Upper lobe of left lung (tissue), 6 donors: Measurements from ENCODE around the gene ZNF638. TPM values are rescaled to one million over a fixed set of nuclear protein-coding genes. Genes with fewer than 3 reads are reported as not detected.

Experiments
- ATAC-seq, 2 donors: fragments of 200-7000 bp; cut with Tn5 transposase; one replicate each; pipeline ENCODE4 v1.9.1; 2022; ENCODE audit warnings: mild to moderate bottlenecking in 2 of 2, moderate library complexity in 2 of 2; ENCODE audit not compliant: low FRiP score in 2 of 2
- DNase-seq, 2 donors: peaks; one replicate each; pipeline ENCODE4 v3.0.0-alpha.2; 2019 to 2020
- H3K27ac ChIP-seq, 4 donors: fragments of 200-600 bp; sonication (generic); one replicate each; pipeline ENCODE4 v1.5.1; 2016 to 2019
- H3K27me3 ChIP-seq, 4 donors: fragments of 200-600 bp; sonication (generic); one replicate each; pipeline ENCODE4 v1.5.1; 2017 to 2019
- H3K36me3 ChIP-seq, 4 donors: fragments of 200-600 bp; sonication (generic); one replicate each; pipeline ENCODE4 v1.5.1; 2016 to 2019
- H3K4me1 ChIP-seq, 4 donors: fragments of 200-600 bp; sonication (generic); one replicate each; pipeline ENCODE4 v1.5.1; 2018 to 2019
- H3K4me3 ChIP-seq, 4 donors: fragments of 200-600 bp; sonication (generic); one replicate each; pipeline ENCODE4 v1.5.1; 2017 to 2019; ENCODE audit warnings: mild to moderate bottlenecking in 2 of 4, moderate library complexity in 1 of 4
- H3K9me3 ChIP-seq, 4 donors: fragments of 200-600 bp; sonication (generic); one replicate each; pipeline ENCODE4 v1.5.1; 2018 to 2019
- EP300 ChIP-seq, 4 donors: sonication (generic); formaldehyde crosslinking; IDR thresholded peaks; one replicate each; pipeline ENCODE4 v1.5.1; 2017; ENCODE audit warnings: antibody characterized with exemption in 4 of 4, control low read depth in 2 of 4
- POLR2A ChIP-seq, 4 donors: fragments of 450-650 bp; IDR thresholded peaks; one replicate each; pipeline ENCODE4 v1.5.1; 2016 to 2017; ENCODE audit warnings: antibody characterized with exemption in 4 of 4, mild to moderate bottlenecking in 2 of 4
- POLR2AphosphoS5 ChIP-seq, 2 donors: sonication (generic); formaldehyde crosslinking; IDR thresholded peaks; one replicate each; pipeline ENCODE4 v1.5.1; 2017; ENCODE audit warnings: antibody characterized with exemption in 2 of 2
- WGBS, 2 donors: methylation state at CpG; one replicate each; pipeline ENCODE4 v1.1.5; 2017 to 2018; 5-methylcytosine and 5-hydroxymethylcytosine counted together
- total RNA-seq, 6 donors: library from RNA; depleted of rRNA in 4 of 6; stranded (reverse); fragments of >200 nt in 4 of 6; gene quantifications; one replicate each; pipeline versions ENCODE4 v1.1.0 to v1.2.1, GENCODE V29; 2016 to 2021
- TF ChIP-seq, protein P1 (sequence below), 6 experiments: fragments of 450-650 bp in 4 of 6; fragments of 200-600 bp in 2 of 6; sonication (generic) in 2 of 6; IDR thresholded peaks; one replicate each; pipeline ENCODE4 v1.5.1; 2016 to 2019; ENCODE audit warnings: antibody characterized with exemption in 6 of 6
- donor health status: DM: no; HTN: no; CAD: no; lungs with moderate emphysema.
- donor health status: DM: no; HTN: yes; CAD: no; lungs with severe emphysema.

Gene ZNF638
- total RNA-seq, 6 donors from 2014 or later = 87.5 to 405 (median 115) TPM

DNA sequence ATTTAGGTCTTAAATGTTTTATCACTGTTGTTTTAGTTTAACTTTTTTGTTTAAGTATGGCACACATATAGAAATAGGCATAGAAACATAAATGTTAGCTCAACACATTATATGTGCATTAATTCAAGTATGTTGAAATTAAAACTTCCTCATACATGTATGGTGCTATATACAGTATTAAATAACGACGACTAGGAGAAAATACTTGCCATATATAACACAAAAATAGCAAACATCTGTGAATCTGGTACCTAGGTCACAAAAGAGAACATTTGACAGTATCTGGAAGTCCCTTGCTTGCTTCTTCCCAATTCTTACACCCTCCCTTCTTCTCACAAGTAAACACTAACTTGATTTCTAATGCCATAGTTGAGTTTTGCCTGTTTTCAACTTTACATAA, 38.4 kb downstream of the ZNF638 start:
- no peak for ATAC-seq
- Histone ChIP-seq H3K27me3 (no peaks in the 10 kb centered on the region), H3K9me3 (no peaks in the 10 kb centered on the region), H3K4me3 (no peak overlapping the region), H3K4me1 (no peaks in the 10 kb centered on the region), H3K36me3 (peaks cover 24 to 85% (median 34%) of the 10 kb centered on the region in 4 donors), H3K27ac (no peak overlapping the region)
- no peak for DNase-seq
- TF ChIP-seq, protein P1, sequence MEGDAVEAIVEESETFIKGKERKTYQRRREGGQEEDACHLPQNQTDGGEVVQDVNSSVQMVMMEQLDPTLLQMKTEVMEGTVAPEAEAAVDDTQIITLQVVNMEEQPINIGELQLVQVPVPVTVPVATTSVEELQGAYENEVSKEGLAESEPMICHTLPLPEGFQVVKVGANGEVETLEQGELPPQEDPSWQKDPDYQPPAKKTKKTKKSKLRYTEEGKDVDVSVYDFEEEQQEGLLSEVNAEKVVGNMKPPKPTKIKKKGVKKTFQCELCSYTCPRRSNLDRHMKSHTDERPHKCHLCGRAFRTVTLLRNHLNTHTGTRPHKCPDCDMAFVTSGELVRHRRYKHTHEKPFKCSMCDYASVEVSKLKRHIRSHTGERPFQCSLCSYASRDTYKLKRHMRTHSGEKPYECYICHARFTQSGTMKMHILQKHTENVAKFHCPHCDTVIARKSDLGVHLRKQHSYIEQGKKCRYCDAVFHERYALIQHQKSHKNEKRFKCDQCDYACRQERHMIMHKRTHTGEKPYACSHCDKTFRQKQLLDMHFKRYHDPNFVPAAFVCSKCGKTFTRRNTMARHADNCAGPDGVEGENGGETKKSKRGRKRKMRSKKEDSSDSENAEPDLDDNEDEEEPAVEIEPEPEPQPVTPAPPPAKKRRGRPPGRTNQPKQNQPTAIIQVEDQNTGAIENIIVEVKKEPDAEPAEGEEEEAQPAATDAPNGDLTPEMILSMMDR (IDR thresholded peaks at IDR 0.05) = no peak
- no peak for TF ChIP-seq POLR2AphosphoS5 (IDR thresholded peaks at IDR 0.05)
- TF ChIP-seq EP300 (IDR thresholded peaks at IDR 0.05) = no peak
- no peak for TF ChIP-seq POLR2A (IDR thresholded peaks at IDR 0.05)
- WGBS, 2 donors = 89 to 90% methylated on average over 2 of the region's 2 CpGs

DNA sequence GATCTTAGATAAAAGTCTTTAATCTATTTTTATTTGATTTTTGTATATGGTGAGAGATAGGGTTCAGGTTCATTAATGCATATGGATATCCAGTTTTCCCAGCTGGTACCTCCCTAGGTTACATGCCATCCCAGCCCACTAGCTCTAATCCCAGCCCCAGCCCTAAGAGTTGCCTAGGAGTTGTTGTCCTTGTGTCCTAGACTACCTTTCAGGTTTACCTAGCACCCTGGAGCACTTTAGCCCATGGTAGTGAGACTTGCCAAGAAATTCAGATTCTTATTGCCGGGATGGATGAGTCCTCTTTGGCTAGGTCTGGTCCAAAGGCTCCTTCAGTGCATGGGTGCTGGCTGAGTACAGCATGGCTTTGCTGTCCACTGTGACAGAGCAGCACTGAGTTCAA, 40.5 kb downstream of the ZNF638 start:
- no peak for ATAC-seq
- no peaks in the 10 kb centered on the region for H3K27me3 ChIP-seq
- H3K36me3 ChIP-seq = peaks cover 24 to 85% (median 27%) of the 10 kb centered on the region in 4 donors
- no peak for DNase-seq
- WGBS, 2 donors = 100% methylated on average over 1 of the region's 1 CpG
- H3K27ac ChIP-seq = no peak overlapping the region
- no peaks in the 10 kb centered on the region for H3K9me3 ChIP-seq
- TF ChIP-seq POLR2AphosphoS5 (IDR thresholded peaks at IDR 0.05) (no peak), POLR2A (IDR thresholded peaks at IDR 0.05) (no peak), EP300 (IDR thresholded peaks at IDR 0.05) (no peak)
- TF ChIP-seq, protein P1 (IDR thresholded peaks at IDR 0.05) = no peak
- no peaks in the 10 kb centered on the region for H3K4me1 ChIP-seq
- no peak overlapping the region for H3K4me3 ChIP-seq

DNA sequence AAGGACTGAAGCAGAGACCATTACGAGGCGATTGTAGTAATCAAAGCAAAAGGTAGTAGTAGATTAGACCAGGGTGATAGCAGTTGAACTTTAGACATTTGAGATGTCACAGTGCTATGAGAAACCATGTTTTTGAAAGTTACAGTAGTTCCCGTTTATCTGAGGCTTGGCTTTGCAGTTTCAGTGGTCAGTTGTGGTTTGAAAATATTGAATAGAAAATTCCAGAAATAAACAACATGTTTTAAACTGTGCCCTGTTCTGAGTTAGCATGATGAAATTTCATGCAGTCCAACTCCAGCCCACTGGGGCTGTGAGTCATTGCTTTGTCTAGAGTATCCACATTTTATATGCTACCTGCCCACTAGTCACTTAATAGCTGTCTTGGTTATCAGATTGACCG, 47.5 kb downstream of the ZNF638 start:
- Histone ChIP-seq H3K27ac (no peak overlapping the region), H3K4me1 (no peaks in the 10 kb centered on the region), H3K9me3 (no peaks in the 10 kb centered on the region), H3K36me3 (peaks cover 7 to 75% (median 23%) of the 10 kb centered on the region in 4 donors), H3K4me3 (no peak overlapping the region), H3K27me3 (no peaks in the 10 kb centered on the region)
- WGBS, 2 donors = 85 to 87% methylated on average over 4 of the region's 4 CpGs
- TF ChIP-seq POLR2AphosphoS5 (IDR thresholded peaks at IDR 0.05) (no peak), POLR2A (IDR thresholded peaks at IDR 0.05) (no peak), EP300 (IDR thresholded peaks at IDR 0.05) (no peak)
- TF ChIP-seq, protein P1 (IDR thresholded peaks at IDR 0.05) = no peak
- DNase-seq = no peak
- ATAC-seq = peak in 1 of 2 donors; percentile 72

DNA sequence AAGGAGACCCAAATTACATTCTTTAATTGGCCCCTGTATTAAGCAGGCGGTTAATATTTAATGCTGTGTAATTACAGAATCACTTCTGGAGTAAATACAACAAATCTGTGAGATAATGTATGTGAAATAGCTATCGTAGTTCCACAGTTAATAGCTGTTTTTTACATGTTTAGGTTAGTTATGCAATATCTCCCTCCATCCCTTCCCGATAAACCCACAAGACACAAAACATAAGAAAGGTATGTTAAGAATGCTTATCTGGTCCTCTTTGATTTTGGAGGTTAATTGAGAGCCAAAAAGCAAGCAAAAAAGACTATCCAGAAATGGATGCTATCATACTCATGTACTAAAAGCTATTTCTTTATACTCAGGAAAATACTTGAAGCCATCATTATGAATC, 49.1 kb downstream of the ZNF638 start:
- peaks cover 0 to 72% (median 19%) of the 10 kb centered on the region in 4 donors for H3K36me3 ChIP-seq
- WGBS, 2 donors = 85 to 91% methylated on average over 3 of the region's 3 CpGs
- no peak overlapping the region for H3K4me3 ChIP-seq
- no peak for DNase-seq
- H3K27me3 ChIP-seq = no peaks in the 10 kb centered on the region
- ATAC-seq = no peak
- no peaks in the 10 kb centered on the region for H3K9me3 ChIP-seq
- no peak overlapping the region for H3K27ac ChIP-seq
- TF ChIP-seq, protein P1 (IDR thresholded peaks at IDR 0.05) = no peak
- TF ChIP-seq EP300 (IDR thresholded peaks at IDR 0.05) (no peak), POLR2A (IDR thresholded peaks at IDR 0.05) (no peak), POLR2AphosphoS5 (IDR thresholded peaks at IDR 0.05) (no peak)
- peaks cover 0 to 8% (median 0%) of the 10 kb centered on the region in 4 donors for H3K4me1 ChIP-seq

DNA sequence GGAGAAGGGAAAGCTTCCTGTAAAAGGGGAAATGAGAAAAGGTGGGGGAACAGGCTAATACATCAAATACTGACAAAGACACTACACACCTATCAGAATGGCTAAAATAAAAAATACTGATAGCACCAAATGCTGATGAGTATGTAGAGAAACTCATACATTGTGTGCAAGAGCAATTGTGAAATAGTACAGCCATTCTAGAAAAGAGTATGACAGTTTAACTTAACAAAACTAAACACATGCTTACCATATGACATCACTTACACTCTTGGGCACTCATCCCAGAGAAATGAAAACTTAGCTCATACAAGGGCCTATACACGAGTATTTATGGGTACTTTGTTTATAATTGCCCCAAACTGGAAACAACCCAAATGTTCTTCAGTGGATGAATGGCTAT, 53.4 kb downstream of the ZNF638 start:
- ATAC-seq = no peak
- no peak for DNase-seq
- H3K36me3 ChIP-seq = peaks cover 26 to 86% (median 38%) of the 10 kb centered on the region in 4 donors

More for the DNA sequence above, 53.4 kb downstream of the ZNF638 start:
- Histone ChIP-seq H3K4me3 (no peak overlapping the region), H3K9me3 (no peaks in the 10 kb centered on the region), H3K4me1 (peaks cover 0 to 8% (median 0%) of the 10 kb centered on the region in 4 donors), H3K27me3 (no peaks in the 10 kb centered on the region), H3K27ac (no peak overlapping the region)
- WGBS, 2 donors = 38% methylated on average over 1 of the region's 1 CpG
- TF ChIP-seq POLR2A (IDR thresholded peaks at IDR 0.05) (no peak), EP300 (IDR thresholded peaks at IDR 0.05) (no peak), POLR2AphosphoS5 (IDR thresholded peaks at IDR 0.05) (no peak)
- TF ChIP-seq, protein P1 (IDR thresholded peaks at IDR 0.05) = no peak
